Activated CD8-positive, alpha-beta memory T cell treated with anti-CD3 and anti-CD28 coated beads for 4 hours (primary cell): ENCODE results near the gene KRTAP2-2.
"Not testable (repeated sequence)": the region's sequence is repeated elsewhere in the genome, so short reads cannot be mapped to it uniquely, and the experiment has no call there.

Experiments used
- DNase-seq, 2 donors: peaks; one replicate each; pipeline ENCODE4 v3.0.0-alpha.2; 2020; ENCODE audit warnings: low read depth in 2 of 2

Gene KRTAP2-2

GRCh38 chr17:41055130-41055529 lies at the start of gene KRTAP2-2:
Gene KRTAP2-2, minus strand, starts transcription at chr17:41055230. Its CDS starts 19 bp downstream, at chr17:41055211.
- not testable (repeated sequence) for DNase-seq

DNA sequence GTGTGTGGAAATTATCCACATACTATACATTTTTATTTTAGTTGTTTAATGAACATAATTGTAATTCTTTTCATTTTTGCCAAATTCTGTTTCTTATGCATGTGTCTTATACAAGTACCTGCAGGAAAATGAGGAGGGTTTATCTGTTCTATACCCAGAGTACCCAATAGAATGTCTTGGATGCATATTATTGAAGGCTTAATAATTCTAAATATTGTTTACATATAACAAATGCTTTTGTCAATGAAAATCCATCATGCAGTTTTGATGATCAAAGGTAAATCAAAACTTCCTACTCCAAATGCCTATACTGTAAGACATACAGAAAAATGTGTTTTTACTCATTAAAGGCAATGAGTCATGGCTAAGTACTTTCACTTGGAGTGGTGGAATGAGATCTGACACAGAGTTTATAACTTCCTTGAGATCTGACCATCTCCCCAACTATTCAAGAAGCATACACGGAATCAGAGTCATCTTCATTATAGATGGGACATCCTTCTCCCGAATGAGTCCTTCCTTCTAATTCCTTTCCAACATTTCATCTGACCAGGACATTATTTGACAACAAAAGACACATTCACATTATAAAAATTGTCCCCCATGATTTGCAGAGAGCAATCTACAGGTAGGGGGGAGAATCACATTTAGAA lies 49.5 kb upstream of the KRTAP2-2 start:
- not testable (repeated sequence) for DNase-seq

- DNase-seq: no peak
Observed at GRCh38 chr17:41103896-41104295, 48.9 kb upstream of the KRTAP2-2 start.

GRCh38 chr17:41101586-41102259 lies 46.7 kb upstream of the KRTAP2-2 start, which contains the start of gene KRTAP4-16:
Gene KRTAP4-16, minus strand, starts transcription at chr17:41102209. Its CDS starts 0 bp downstream, at chr17:41102209.
- no peak for DNase-seq

DNA sequence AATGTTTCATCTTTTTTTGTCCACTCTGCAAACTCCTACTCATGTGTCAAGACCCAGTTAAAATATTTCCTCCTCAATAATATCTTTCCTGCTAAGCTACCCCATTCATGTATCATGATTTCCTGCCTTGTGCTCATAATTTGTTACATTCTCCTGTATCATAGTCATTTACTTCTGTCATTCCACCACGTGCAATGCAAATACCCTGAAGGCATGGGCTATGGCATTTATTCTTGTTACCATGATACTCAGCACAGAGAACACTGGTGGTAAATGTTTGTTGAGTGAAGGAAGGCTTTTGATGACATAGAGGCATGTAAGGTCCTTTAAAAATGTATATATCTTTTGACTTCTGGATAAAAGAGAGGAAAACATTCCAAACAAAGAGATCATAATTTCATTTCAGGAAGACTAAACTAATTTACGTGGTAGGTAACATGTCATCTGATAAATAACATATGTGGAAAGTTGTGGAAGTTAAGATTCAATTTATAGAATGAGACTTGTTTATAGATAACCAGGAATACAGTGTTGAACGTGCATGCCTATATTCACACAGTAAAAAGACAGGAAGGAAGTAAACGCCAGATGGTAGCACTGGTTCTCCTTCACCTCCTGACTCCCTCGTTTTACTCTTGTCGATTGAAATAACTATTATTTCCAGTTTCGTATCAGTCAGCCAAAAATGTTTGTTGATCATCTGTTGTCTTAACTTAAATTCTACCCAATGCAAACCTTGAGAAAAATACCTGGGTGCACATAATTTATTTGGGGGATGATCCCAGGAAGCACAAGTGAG lies 44.9 kb upstream of the KRTAP2-2 start:
- DNase-seq: not testable (repeated sequence)

GRCh38 chr17:41098481-41098880 lies 43.5 kb upstream of the KRTAP2-2 start:
- DNase-seq: no peak

DNA sequence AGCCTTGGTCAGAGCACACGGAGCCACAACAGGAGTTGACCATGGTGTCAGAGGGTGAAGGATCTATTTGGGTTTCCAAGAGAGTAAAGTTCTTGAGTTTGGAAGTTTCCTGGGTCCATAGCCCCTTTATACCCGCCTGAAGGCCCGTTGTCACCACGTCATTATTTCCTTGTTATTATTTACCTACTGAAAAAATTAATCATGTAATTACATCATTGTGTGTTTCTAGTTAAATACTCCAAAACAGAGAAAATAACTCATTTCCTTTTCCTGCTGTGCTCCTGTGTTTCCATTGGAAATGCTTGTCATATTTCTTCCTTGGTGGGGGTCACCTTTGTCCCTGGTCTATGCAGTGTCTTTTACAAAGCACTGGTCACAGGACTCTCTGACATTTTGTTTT lies 43.0 kb upstream of the KRTAP2-2 start, which contains the start of gene KRTAP4-8:
Gene KRTAP4-8 (minus strand): TSS at position 101 of the 400 bp plus-strand sequence. CDS start 58 bp downstream, at position 43.
- no peak for DNase-seq

DNA sequence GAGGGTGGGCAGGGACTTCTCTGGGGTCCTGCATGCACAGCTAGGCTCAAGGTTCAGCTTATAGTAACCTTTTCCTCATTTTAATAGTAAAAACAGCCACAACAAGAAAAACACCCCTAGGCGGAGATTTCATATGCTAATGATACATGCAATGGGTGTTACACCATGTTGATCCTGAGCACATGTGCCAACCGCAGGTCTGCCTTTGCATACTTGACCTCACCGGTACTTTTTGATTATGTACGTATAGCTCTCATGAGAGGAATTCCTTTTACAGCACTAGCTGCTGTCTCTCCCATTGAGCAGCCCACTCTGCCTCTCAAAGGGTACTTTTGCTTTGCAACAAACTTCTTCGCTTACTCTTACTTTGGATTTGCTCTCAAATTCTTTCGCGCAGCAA lies 41.0 kb upstream of the KRTAP2-2 start:
- no peak for DNase-seq

GRCh38 chr17:41088760-41089352 lies 33.8 kb upstream of the KRTAP2-2 start:
- DNase-seq: not testable (repeated sequence)

GRCh38 chr17:41084100-41084856 lies 29.2 kb upstream of the KRTAP2-2 start, which contains the start of gene KRTAP4-7:
Gene KRTAP4-7, plus strand, starts transcription at chr17:41084150. Its CDS starts 57 bp downstream, at chr17:41084207.
- DNase-seq: not testable (repeated sequence)

- DNase-seq: not testable (repeated sequence)
Observed at GRCh38 chr17:41083427-41083826, 28.4 kb upstream of the KRTAP2-2 start.

GRCh38 chr17:41082626-41083025 lies 27.6 kb upstream of the KRTAP2-2 start:
- no peak for DNase-seq

DNA sequence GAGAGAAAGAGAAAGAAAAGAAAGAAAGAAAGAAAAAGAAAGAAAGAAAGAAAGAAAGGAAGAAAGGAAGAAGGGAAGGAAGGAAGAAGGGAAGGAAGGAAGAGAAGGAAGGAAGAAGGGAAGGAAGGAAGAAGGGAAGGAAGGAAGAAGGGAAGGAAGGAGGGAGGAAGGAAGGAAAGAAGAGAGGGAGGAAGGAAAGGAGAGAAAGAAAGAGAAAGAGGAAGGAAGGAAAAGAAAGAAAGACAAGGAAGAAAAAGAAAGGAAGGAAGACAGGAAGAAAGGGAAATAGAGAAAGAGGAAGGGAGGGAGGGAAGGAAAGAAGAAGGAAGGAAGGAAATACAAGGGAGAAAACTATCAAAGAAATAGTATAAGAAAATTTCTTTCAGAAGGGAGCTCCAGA lies 21.8 kb upstream of the KRTAP2-2 start:
- no peak for DNase-seq

- DNase-seq: no peak
Observed at GRCh38 chr17:41073676-41074075, 18.6 kb upstream of the KRTAP2-2 start.

DNA sequence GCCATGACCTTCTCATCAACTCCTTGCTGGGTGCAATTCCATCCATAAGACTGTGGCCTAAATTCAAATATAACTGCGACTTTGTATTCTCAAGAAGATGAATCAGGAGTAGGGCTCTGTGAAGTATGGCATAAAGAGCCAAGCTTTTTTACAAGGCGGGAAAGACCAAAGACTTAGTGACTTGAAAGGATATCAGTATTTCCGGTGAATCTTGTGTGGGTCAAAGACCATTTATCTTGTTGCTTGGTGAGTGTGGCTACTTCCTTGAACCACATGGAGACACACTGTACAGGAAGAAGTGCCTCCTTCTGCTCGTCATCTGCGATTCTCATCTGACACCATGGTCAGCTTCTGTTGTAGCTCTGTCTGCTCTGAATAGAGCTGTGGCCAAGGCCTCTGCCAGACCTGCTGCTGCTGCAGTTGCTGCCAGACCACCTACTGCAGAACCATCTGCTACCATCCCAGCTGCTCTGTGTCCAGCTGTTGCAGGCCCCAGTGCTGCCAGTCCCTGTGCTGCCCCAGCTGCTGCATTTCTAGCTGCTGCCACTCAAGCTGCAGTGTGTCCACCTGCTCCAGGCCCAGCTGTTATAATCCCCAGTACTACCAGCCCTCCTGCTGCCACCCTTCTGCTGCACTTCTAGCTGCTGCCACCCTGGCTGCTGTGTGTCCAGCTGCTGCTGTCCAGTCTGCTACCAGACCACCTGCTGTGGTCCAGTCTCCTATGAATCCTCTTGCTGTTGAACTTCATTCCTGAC lies 16.8 kb upstream of the KRTAP2-2 start:
- no peak for DNase-seq

DNA sequence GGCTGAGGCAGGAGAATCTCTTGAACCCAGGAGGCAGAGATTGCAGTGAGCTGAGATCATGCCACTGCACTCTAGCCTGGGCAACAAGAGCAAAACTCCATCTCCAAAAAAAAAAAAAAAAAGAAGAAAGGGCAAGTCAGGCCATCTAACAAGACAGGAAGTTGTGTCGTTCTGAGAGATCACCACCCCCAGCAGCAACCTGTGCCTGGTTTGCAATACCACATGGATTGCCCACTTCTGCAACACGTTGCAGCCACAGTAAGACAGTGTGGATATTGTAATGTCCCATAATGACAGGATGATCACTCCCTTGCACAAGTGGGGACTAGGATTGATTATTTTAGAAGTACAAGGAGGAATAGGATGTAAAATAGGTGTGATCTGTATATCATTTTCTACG lies 14.0 kb upstream of the KRTAP2-2 start:
- DNase-seq: no peak

GRCh38 chr17:41067281-41067680 lies 12.3 kb upstream of the KRTAP2-2 start:
- DNase-seq: no peak

- no peak for DNase-seq
Observed at GRCh38 chr17:41065829-41066624, 11.0 kb upstream of the KRTAP2-2 start, which contains the start of gene KRTAP2-4. Gene KRTAP2-4, minus strand, starts transcription at chr17:41065879. Its CDS starts 34 bp downstream, at chr17:41065845.

DNA sequence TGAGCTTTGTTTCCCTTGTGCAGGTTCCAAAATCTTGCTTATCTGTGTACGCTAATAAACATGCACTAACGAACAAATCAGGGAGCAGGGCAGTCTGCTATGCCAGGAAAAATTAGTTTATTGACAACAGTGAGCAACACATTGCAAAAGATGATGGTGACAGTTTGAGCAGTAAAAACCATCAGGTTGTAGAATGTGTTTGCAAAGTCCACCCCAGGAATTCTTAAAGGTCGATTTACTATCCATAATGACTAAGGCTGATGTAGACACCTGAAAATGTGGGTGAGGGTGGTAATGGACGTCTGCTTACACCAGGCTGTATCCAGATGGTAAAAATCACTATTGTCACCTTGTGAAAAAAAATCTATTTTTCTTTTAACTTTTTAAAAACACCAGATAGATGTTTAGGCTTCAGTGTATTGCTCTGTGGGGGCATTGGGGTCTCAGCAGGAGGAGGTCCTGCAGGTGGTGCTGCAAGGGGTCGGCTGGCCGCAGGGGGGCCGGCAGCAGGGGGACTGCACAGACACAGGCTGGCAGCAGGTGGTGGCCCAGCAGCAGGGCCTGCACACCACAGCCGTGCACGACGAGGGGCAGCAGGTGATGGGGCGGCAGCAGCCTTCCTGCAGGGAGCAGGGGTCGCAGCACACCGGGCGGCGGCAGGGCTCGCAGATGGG lies 10.1 kb upstream of the KRTAP2-2 start:
- DNase-seq: not testable (repeated sequence)
